HG03354 (cell line): ENCODE measurements around the gene STAG1.
"Not testable (repeated sequence)": the region's sequence is repeated elsewhere in the genome, so short reads cannot be mapped to it uniquely, and the experiment has no call there.

Source experiments
- ATAC-seq: cut with Tn5 transposase; IDR thresholded peaks from one replicate; pipeline ENCODE4 v1.9.1; 2021; ENCODE audit warnings: mild to moderate bottlenecking; ENCODE audit not compliant: unreplicated experiment, poor library complexity, severe bottlenecking

Gene STAG1

GRCh38 chr3:136464502-136464901, 287.7 kb downstream of the STAG1 start:
- ATAC-seq = no peak

GRCh38 chr3:136463170-136463569, 289.0 kb downstream of the STAG1 start:
- no peak for ATAC-seq

- ATAC-seq = no peak
Observed at GRCh38 chr3:136457793-136458192, 294.4 kb downstream of the STAG1 start.

- no peak for ATAC-seq
Observed at GRCh38 chr3:136456196-136456595, 296.0 kb downstream of the STAG1 start.

- no peak for ATAC-seq
Observed at GRCh38 chr3:136444581-136444980, 307.6 kb downstream of the STAG1 start.

GRCh38 chr3:136437043-136437442, 315.1 kb downstream of the STAG1 start:
- ATAC-seq = no peak

GRCh38 chr3:136434429-136434828, 317.7 kb downstream of the STAG1 start:
- no peak for ATAC-seq

GRCh38 chr3:136432685-136433084, 319.5 kb downstream of the STAG1 start:
- no peak for ATAC-seq

- ATAC-seq = no peak
Observed at GRCh38 chr3:136428167-136428566, 324.0 kb downstream of the STAG1 start.

- ATAC-seq = no peak
Observed at GRCh38 chr3:136427236-136427635, 324.9 kb downstream of the STAG1 start.

- ATAC-seq = no peak
Observed at GRCh38 chr3:136414476-136414875, 337.7 kb downstream of the STAG1 start.

GRCh38 chr3:136412307-136412706, 339.9 kb downstream of the STAG1 start:
- ATAC-seq = no peak

- ATAC-seq = no peak
Observed at GRCh38 chr3:136409549-136409948, 342.6 kb downstream of the STAG1 start.

- no peak for ATAC-seq
Observed at GRCh38 chr3:136404056-136404455, 348.1 kb downstream of the STAG1 start.

- ATAC-seq = no peak
Observed at GRCh38 chr3:136396916-136397315, 355.3 kb downstream of the STAG1 start.

- ATAC-seq = no peak
Observed at GRCh38 chr3:136390574-136390973, 361.6 kb downstream of the STAG1 start.

- no peak for ATAC-seq
Observed at GRCh38 chr3:136387031-136387430, 365.1 kb downstream of the STAG1 start.

GRCh38 chr3:136385457-136385856, 366.7 kb downstream of the STAG1 start:
- peak; percentile 96 for ATAC-seq

GRCh38 chr3:136381051-136381450, 371.1 kb downstream of the STAG1 start:
- ATAC-seq = no peak

- ATAC-seq = no peak
Observed at GRCh38 chr3:136380530-136380929, 371.6 kb downstream of the STAG1 start.

GRCh38 chr3:136378011-136378410, 374.2 kb downstream of the STAG1 start:
- ATAC-seq = no peak

- no peak for ATAC-seq
Observed at GRCh38 chr3:136377508-136377907, 374.7 kb downstream of the STAG1 start.

GRCh38 chr3:136375800-136376199, 376.4 kb downstream of the STAG1 start:
- ATAC-seq = not testable (repeated sequence)
